Measurements from ENCODE around the gene MVP.

GRCh38 chr16:29790183-29790948 is 29.9 kb upstream of the MVP start, which contains the start of gene KIF22:
- TF ChIP-seq CTCF (IDR thresholded peaks at IDR 0.05) (peak; percentile 61 to 81 (median 71)), POLR2A (IDR thresholded peaks at IDR 0.05) (peak; percentile 54)
